HG02884 (cell line): ENCODE measurements around the gene USP17L26.
"Not testable (repeated sequence)": the region's sequence is repeated elsewhere in the genome, so short reads cannot be mapped to it uniquely, and the experiment has no call there.

ENCODE experiments used
- ATAC-seq: cut with Tn5 transposase; IDR thresholded peaks from one replicate; pipeline ENCODE4 v1.9.1; 2021; ENCODE audit warnings: mild to moderate bottlenecking, moderate library complexity; ENCODE audit not compliant: unreplicated experiment

The USP17L26 gene, protein sequence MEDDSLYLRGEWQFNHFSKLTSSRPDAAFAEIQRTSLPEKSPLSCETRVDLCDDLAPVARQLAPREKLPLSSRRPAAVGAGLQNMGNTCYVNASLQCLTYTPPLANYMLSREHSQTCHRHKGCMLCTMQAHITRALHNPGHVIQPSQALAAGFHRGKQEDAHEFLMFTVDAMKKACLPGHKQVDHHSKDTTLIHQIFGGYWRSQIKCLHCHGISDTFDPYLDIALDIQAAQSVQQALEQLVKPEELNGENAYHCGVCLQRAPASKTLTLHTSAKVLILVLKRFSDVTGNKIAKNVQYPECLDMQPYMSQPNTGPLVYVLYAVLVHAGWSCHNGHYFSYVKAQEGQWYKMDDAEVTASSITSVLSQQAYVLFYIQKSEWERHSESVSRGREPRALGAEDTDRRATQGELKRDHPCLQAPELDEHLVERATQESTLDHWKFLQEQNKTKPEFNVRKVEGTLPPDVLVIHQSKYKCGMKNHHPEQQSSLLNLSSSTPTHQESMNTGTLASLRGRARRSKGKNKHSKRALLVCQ

GRCh38 chr4:9334358-9334757, at the start of gene USP17L26:
USP17L26 (plus strand) TSS chr4:9334658; CDS start chr4:9334658, 0 bp downstream.
- ATAC-seq: not testable (repeated sequence)

DNA sequence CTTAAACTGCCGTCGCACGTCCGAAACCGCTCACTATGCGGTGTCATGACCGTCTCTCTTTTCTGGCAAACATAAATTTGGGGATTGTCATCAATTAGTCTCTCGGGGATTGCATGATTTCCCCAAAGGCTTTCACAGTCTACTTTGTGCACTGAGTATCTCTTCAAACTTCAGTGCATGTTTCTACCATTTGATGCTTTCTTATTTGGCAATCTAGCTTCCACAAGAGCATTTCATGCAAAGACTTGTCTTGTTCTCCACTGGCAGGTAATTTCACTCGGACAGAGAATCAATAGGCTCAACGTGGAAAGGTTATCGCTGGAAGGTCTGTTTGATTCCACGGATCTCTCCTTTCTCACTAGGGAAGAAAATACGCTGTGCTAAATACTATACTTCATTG, 10.3 kb upstream of the USP17L26 start:
- not testable (repeated sequence) for ATAC-seq

DNA sequence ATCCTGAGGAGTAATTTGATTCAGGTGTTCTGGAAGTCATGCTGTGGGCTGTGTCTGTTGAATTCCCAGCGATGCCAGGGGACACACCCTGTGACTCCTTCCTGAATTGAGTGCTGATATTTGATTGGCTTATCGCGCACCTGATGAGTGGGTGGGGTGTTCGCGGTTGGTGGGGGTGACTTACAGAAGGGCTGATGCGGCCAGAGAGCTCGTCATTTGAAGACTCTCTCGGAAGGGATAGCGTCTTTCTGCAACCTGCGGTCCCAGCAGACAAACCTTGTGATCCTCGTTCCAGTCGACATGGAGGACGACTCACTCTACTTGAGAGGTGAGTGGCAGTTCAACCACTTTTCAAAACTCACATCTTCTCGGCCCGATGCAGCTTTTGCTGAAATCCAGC, 9.6 kb upstream of the USP17L26 start, which contains the start of gene USP17L24:
Gene USP17L24, plus strand, starts transcription at position 301 of the 400 bp plus-strand sequence. Its CDS starts 0 bp downstream, at position 301.
- not testable (repeated sequence) for ATAC-seq

- ATAC-seq: not testable (repeated sequence)
These were observed 4.8 kb upstream of the USP17L26 start, which contains the start of gene USP17L25 for GRCh38 chr4:9329611-9330010. USP17L25 (plus strand) TSS chr4:9329911; CDS start chr4:9329911, 0 bp downstream.

- not testable (repeated sequence) for ATAC-seq
These were observed 4.6 kb downstream of the USP17L26 start, which contains the start of gene USP17L5 for GRCh38 chr4:9339103-9339502. USP17L5 (plus strand) TSS chr4:9339403; CDS start chr4:9339403, 0 bp downstream.

GRCh38 chr4:9343848-9344247, 9.4 kb downstream of the USP17L26 start, which contains the start of gene USP17L27:
USP17L27 (plus strand) TSS chr4:9344148; CDS start chr4:9344148, 0 bp downstream.
- not testable (repeated sequence) for ATAC-seq

DNA sequence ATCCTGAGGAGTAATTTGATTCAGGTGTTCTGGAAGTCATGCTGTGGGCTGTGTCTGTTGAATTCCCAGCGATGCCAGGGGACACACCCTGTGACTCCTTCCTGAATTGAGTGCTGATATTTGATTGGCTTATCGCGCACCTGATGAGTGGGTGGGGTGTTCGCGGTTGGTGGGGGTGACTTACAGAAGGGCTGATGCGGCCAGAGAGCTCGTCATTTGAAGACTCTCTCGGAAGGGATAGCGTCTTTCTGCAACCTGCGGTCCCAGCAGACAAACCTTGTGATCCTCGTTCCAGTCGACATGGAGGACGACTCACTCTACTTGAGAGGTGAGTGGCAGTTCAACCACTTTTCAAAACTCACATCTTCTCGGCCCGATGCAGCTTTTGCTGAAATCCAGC, 14.1 kb downstream of the USP17L26 start, which contains the start of gene USP17L28:
Gene USP17L28, plus strand, starts transcription at position 301 of the 400 bp plus-strand sequence. Its CDS starts 0 bp downstream, at position 301.
- ATAC-seq: not testable (repeated sequence)

GRCh38 chr4:9350866-9351265, 16.4 kb downstream of the USP17L26 start:
- ATAC-seq: not testable (repeated sequence)

- not testable (repeated sequence) for ATAC-seq
These were observed 18.9 kb downstream of the USP17L26 start, which contains the start of gene USP17L29 for GRCh38 chr4:9353338-9353737. USP17L29 (plus strand) TSS chr4:9353638; CDS start chr4:9353638, 0 bp downstream.

DNA sequence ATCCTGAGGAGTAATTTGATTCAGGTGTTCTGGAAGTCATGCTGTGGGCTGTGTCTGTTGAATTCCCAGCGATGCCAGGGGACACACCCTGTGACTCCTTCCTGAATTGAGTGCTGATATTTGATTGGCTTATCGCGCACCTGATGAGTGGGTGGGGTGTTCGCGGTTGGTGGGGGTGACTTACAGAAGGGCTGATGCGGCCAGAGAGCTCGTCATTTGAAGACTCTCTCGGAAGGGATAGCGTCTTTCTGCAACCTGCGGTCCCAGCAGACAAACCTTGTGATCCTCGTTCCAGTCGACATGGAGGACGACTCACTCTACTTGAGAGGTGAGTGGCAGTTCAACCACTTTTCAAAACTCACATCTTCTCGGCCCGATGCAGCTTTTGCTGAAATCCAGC, 28.4 kb downstream of the USP17L26 start, which contains the start of gene USP17L30:
Gene USP17L30, plus strand, starts transcription at position 301 of the 400 bp plus-strand sequence. Its CDS starts 0 bp downstream, at position 301.
- not testable (repeated sequence) for ATAC-seq

DNA sequence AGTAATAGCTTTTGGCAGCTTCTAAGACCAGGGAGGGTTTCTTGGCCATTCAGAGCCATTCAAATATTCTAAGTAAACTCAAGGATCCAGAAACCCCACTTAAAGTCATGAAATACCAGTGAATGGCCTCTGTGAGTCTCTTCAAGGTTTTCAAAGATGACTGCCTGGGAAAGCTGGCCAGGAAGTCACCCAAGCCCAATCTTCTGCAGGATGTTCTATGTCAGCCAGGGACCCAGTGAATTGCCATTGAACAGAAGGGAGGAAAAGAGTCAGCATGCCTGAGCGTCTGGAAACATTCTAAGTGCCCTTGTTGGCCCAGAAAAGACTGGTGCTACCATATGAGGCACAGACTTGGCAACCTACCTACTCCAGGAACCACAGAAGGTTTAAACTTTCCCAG, 45.4 kb downstream of the USP17L26 start:
- not testable (repeated sequence) for ATAC-seq

DNA sequence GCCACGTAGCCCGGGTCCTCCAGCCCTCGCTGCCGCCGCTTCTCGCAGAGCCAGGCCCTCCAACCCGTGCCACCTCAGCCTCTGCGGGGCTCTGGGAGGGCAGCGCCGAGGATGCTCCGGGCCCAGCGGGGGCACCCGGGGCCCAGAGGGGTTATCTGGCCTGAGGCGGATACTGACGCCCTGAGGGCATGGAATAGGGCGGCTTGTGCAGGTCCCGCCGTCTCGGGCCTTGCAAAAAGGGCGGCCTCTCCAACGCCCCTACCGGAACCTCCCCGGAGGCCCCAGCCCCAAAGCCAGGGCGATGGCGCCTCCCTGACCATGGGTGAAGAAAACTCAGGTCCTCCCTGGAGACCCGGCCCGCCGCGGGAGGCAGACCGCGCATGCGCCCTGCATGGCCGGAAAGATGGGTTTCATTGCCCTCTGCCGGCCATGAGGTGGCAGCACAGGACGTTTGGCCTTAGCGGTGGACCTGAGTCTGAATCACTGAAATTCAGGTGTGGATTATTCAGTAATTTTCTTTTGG, 46.6 kb downstream of the USP17L26 start:
- not testable (repeated sequence) for ATAC-seq

DNA sequence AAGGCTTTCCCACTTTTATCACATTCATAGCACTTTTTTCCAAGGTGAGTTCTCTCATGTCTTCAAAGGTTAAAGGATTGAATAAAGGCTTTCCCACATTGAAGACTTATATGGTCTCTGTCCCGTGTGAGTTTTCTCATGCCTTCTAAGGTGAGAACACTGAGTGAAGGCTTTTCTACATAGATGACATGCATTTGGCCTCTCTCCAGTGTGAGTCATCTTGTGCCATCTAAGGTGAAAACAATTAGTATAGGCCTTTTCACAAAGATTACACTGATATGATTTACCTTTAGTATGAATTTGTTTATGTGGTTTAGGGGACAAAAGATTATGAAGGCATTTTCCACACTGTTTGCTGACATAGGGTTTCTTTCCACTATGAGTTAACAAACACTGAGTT, 49.7 kb downstream of the USP17L26 start:
- no peak for ATAC-seq
